UCSD-AML1 (cell line): ENCODE measurements around the gene SPATA16.
"Not testable (repeated sequence)": the region's sequence is repeated elsewhere in the genome, so short reads cannot be mapped to it uniquely, and the experiment has no call there.

Source experiments
- DNase-seq: peaks from one replicate; lab custom pipeline; 2025; ENCODE audit not compliant: unreplicated experiment; lab: John Stamatoyannopoulos, UW

SPATA16 gene

GRCh38 chr3:173065543-173065981 lies 75.5 kb downstream of the SPATA16 start:
- DNase-seq, result no peak

GRCh38 chr3:173064631-173065030 lies 76.4 kb downstream of the SPATA16 start:
- DNase-seq, result no peak

GRCh38 chr3:173058229-173058628 lies 82.8 kb downstream of the SPATA16 start:
- no peak for DNase-seq

- DNase-seq, result no peak
These were observed 85.7 kb downstream of the SPATA16 start for GRCh38 chr3:173055228-173055933.

GRCh38 chr3:173049360-173049759 lies 91.7 kb downstream of the SPATA16 start:
- no peak for DNase-seq

- DNase-seq, result no peak
These were observed 95.2 kb downstream of the SPATA16 start for GRCh38 chr3:173045770-173046382.

GRCh38 chr3:173044998-173045397 lies 96.0 kb downstream of the SPATA16 start:
- no peak for DNase-seq

- no peak for DNase-seq
These were observed 97.3 kb downstream of the SPATA16 start for GRCh38 chr3:173043757-173044156.

- no peak for DNase-seq
These were observed 102.6 kb downstream of the SPATA16 start for GRCh38 chr3:173038484-173038871.

GRCh38 chr3:173037840-173038483 lies 103.1 kb downstream of the SPATA16 start:
- no peak for DNase-seq

GRCh38 chr3:173030273-173030672 lies 110.8 kb downstream of the SPATA16 start:
- no peak for DNase-seq

- no peak for DNase-seq
These were observed 112.7 kb downstream of the SPATA16 start for GRCh38 chr3:173028351-173028750.

GRCh38 chr3:173027429-173027828 lies 113.6 kb downstream of the SPATA16 start:
- no peak for DNase-seq

- DNase-seq, result no peak
These were observed 115.1 kb downstream of the SPATA16 start for GRCh38 chr3:173025941-173026340.

GRCh38 chr3:173021547-173022185 lies 119.4 kb downstream of the SPATA16 start:
- DNase-seq, result no peak

GRCh38 chr3:173020128-173020527 lies 120.9 kb downstream of the SPATA16 start:
- not testable (repeated sequence) for DNase-seq

GRCh38 chr3:173019378-173019777 lies 121.7 kb downstream of the SPATA16 start:
- DNase-seq, result no peak

GRCh38 chr3:173018758-173019157 lies 122.3 kb downstream of the SPATA16 start:
- no peak for DNase-seq

GRCh38 chr3:173013219-173013832 lies 127.7 kb downstream of the SPATA16 start:
- DNase-seq, result no peak

GRCh38 chr3:173009410-173009809 lies 131.6 kb downstream of the SPATA16 start:
- DNase-seq, result no peak

- DNase-seq, result no peak
These were observed 132.1 kb downstream of the SPATA16 start for GRCh38 chr3:173008978-173009377.
